Astrocyte of the hippocampus (primary cell): ENCODE measurements around the gene SLX4IP.
A peak's percentile ranks its signal among the peaks of the same experiment; 100 is the strongest.

ENCODE experiments used
- DNase-seq: peaks from one replicate; pipeline ENCODE4 v3.0.0; 2011; ENCODE audit warnings: low read depth, low spot score

SLX4IP gene

GRCh38 chr20:10495173-10495572 lies 60.1 kb downstream of the SLX4IP start:
- DNase-seq: no peak

DNA sequence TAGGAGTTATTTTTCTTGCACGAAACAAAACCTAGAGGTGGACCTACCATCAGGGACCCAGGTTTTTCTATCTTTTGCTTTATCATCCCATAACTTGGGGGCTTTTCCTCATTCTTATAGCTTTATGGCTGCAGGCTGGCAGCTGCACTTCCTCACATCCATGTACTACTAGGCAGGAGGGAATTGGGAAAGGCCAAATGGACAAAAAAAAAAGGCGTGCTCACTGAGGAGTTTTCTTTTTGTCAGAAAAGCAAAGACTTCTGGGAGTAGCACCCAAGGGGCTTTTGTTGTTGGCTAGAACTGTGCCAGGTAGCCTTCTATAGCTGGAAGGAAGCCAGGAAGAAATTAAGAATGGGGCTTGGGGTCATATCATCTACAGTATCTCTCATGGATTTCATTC lies 61.4 kb downstream of the SLX4IP start:
- no peak for DNase-seq

DNA sequence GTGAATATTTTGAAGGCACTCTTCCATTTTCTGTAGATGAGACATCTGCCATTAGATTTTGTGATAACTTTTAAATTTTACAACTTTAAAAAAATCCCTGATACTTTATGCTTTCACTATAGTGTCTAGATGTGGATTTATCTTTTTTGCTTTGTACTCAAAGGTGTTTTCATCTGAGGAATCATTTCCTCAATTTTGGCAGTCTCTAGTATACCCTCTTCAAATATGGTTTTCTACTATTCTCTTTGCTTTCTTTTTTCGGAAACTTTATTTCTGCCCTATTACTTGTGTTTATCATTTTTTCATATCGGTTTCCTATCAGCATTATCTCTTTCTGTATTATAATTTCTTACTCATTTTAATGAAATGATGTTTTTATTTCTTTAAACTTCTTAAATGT lies 62.2 kb downstream of the SLX4IP start:
- no peak for DNase-seq

GRCh38 chr20:10497791-10498190 lies 62.7 kb downstream of the SLX4IP start:
- DNase-seq: no peak

DNA sequence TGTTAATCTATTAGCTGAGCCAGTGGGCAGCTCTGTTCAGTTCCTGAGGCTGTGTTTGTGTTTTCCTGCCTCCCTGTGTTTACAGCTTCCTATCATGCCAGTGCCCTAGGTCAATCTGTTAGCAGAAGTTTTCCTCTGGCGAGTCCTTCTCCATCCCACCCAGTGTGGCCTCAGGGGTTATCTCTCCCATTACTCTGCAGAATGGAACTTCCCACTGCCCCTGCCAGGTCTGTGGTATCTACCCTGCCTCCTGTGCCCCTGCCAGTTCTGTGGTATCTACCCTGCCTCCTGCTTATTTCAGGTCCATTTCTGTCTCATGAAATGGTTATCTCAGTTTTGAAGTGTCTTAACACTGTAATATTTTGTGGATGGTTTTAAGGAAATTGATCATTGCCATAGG lies 63.1 kb downstream of the SLX4IP start:
- peak; percentile 33 for DNase-seq

DNA sequence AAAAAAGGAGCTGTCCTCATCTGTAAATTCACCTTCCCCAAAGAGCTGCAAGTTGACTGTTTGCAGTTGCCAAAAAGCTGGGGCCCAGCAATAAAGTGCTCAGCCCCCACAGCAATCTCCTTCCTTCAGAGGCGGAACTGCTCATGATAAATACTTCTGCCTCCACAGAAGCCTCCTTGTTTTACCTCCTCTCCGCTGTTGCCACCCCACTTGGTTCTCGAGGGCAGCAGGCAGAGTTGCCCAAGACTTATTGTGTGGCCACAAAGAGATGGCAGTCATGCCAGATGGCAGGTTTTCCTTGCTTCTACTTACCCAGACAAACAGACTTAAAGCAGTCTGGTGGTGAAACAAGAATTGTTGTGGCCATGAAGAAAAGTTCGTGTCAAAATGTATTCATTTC lies 66.3 kb downstream of the SLX4IP start:
- peak; percentile 66 for DNase-seq

- no peak for DNase-seq
Observed at GRCh38 chr20:10502098-10502526, 67.0 kb downstream of the SLX4IP start.

DNA sequence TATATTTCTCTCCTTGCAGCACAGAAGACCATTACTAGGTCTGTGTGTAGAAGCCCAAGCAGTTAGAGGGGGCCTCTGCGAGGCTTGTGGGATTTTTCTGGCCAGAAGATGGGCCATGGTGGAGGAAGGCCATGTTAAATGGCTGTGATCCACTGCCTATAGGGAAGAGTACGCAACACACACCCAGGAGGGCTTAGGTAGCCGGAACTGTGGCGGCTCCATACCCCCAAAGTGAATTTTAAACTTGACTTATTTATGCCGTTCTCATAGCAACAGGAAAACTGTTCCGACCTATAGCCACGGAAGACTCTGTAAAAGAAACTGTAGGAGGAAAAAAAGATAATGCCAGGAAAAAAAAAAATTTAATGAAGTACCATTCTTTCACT lies 69.5 kb downstream of the SLX4IP start:
- DNase-seq: no peak

DNA sequence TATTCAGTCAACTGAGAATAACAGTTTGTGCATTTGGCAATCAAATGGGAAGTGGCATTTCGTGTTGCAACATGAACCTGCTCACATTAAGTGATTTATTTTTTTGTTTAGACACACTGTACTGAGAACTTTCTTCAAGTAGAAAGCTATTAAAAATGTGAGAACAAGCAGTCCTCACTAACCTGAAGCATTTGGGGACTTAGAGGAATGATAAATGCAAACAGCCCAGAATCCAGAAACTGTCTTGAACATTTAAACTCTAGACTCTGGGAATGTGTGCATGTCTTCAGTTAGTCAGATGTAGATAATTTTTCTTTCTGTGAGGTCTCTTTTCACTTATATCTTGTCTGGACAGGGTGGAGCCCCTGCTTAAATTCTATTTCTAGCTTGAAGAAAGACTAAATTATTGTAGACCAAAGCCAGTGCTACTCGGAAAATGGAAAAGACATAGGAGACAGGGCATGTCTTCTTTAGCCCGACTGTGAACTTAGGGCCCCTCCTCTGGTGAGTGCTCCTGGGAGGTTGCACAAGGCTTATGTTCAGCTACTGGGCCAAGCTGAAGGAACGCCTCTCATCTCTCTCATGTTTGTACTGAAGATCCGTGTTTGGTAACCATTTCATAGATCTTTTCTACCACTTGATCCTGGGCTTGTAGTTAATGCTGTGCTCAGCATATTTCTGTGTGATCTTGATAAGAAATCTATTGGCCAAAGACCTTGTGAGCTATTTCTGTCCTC lies 70.1 kb downstream of the SLX4IP start:
- DNase-seq: no peak

GRCh38 chr20:10505827-10506226 lies 70.7 kb downstream of the SLX4IP start:
- no peak for DNase-seq

DNA sequence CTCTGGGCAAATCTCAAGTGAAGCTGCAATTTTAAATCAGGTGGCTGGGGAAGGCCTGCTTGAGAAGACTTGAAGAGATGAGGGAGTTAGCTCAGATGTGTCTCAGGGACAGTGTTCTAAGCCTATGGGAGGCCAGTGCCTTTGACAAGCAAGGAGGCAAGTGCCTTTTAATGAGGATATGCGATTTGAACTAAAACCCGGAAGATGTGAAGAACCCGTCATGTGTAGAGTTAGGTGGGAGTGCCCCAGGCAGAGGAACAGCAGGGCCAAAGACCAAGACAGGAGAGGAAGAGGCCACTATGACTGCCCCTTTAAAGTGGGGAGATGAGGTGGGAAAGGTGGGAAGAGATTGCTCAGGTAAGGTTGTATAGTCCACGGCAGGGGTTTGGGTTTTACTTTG lies 71.9 kb downstream of the SLX4IP start:
- DNase-seq: no peak

DNA sequence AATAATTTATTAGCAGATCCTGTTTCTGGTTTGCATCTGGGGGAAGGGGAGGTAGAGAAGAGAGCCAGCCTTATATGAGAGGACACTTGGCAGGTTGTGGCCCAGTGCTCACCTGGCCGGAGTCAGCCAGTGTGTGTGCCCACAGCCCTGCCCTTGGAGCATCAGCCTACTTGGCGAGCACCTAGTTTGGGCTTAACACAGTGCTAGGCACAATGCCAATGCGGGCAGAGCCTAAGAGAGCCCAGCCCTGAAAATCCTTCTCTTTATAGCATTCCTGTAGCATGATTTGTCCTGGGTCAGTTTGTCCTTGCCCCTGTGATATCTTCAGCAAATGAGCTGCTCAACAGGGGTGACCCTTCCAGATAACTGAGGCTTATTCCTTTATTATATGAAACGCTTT lies 73.0 kb downstream of the SLX4IP start:
- DNase-seq: peak; percentile 41

DNA sequence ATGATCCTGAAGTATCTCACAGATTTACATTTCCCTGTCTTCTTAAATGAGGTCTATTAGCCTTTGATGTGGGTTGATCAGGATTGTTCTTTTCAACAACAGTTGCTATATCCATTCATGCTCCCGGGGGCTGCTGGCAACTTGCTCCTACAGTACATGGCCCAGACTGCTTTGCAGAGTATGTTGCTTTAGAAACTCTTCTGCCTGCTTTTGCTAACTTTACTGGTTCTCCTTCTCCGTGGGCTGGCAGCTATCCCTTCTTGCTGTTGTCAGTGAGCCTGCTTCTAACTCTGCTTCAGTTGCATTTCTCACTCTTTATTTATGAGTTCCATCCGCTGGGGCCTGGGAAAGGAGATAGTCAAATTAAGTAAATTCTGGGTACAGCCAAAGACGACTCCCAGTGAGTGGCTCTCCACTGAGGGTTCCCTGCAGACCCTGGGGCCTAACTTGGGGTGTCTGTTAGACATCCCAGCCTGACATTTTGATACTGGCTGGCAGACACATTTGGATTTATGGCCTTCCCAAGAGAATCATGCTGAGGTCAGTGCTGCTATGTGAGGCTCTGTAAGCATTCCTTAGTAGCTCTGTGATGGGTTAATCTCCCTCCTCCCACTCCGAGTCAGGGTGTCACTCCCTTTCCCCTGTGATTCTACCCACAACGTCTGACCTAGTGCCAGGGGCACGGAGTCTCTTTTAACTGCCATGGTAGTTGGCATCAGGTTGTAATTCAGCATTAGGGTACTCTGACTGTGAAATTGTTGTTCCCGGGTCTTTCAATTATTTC lies 73.6 kb downstream of the SLX4IP start:
- peak; percentile 59 for DNase-seq

DNA sequence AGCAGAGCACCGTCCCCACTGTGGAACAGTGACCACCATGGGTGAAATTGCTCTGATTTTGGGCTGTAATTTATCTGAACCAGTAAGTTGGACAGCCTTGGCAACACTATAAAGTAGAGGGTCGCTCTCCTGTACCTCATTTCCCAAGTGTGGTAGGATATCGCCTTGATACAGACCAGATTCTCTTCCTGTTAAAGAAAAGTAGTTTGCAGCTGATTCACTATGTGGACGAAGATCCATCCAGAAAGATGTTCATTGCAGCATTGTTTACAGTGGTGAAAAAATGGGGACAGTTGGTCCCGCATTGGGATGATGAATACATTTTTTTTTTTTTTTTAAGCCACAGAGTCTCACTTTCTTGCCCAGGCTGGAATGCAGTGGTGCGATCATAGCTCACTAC lies 74.3 kb downstream of the SLX4IP start:
- no peak for DNase-seq

DNA sequence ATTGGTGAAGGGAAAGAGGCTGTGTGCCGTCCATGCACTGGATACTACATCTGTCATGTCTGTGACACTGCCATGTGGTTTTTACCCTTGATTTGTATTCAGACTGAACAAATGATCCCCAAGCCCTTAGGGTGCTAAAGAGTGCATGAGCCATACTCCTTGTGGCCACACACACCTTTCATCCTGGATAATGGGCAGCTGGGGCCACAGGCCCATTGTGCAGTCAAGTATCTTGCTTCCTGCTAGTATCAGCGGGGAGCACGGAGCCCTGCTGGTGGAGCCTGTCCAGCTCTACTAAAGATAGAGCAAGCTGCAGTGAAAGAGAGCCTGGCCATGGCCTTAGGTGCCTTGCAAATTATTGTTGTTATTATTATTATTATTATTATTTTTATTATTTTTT lies 75.1 kb downstream of the SLX4IP start:
- DNase-seq: no peak

GRCh38 chr20:10511170-10511508 lies 76.0 kb downstream of the SLX4IP start:
- DNase-seq: no peak

GRCh38 chr20:10511509-10512251 lies 76.6 kb downstream of the SLX4IP start:
- peak; percentile 97 for DNase-seq

GRCh38 chr20:10513061-10513460 lies 78.0 kb downstream of the SLX4IP start:
- DNase-seq: no peak

GRCh38 chr20:10513931-10514575 lies 78.9 kb downstream of the SLX4IP start:
- DNase-seq: no peak

DNA sequence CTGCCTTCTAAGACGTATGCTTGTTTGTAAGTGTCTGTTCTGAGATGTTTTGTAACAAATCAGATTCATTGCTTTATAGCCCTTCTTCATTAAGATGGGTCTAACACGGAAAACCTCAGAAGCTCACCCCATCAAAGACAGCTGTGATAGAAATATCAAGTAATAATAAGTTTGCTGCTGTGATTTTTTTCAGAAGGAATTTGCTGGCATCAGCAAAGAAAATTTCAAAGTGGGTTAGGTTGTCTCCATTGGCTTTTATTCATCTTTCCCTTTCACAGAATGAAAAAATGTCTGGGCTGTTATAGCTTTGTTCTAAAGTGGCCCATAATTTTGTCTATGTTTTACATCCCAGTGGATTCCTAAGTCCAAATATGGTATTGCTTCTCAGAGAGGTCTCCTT lies 81.4 kb downstream of the SLX4IP start:
- DNase-seq: no peak

GRCh38 chr20:10519361-10520046 lies 84.4 kb downstream of the SLX4IP start:
- peak; percentile 48 for DNase-seq

GRCh38 chr20:10520528-10520927 lies 85.4 kb downstream of the SLX4IP start:
- no peak for DNase-seq
